Measurements from ENCODE around the gene MAPK6.

The MAPK6 gene

DNA sequence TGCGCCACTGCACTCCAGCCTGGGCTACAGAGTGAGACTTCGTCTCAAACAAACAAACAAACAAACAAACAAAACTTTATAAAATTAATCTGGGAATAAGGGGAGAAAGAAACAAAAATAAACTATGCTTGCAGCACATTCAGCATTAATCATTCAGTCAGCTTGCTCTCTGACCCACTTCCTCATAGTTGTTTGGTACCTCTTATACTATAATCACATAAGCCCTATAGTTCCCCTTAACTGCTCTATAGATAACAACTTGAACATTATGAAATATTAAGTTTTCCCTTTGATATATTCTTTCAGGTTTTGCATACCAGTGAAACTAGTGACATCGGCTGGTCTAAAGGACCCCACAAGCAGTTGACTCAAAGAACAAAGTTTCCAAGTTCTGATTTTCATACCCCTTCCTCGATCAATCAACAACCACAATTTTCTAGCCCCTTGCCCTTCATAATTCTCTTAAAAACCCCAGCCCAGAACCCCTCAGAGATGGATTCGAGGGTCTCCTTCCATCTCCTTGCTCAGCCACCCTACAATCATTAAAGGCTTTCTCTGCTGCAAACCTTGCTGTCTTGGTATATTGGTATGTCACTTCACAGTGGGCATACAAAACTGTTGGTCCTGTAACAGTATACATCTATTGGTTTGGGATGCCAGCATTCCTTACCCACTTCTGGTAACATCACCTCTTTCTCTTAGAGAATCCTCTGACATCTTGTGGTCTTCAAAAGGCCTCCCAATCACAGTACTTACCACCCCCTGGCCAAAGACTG is 67.2 kb downstream of the MAPK6 start:
- POLR2A ChIA-PET, result no interaction called here
- Histone ChIP-seq H3K4me3 (ENCODE audit: low read depth, low read length) (no peak overlapping the region), H3K9me3 (ENCODE audit: control insufficient read depth, insufficient read depth, low read depth, low read length) (no peaks in the 10 kb centered on the region), H3K27ac (ENCODE audit: extremely low read depth, low read depth, low read length) (no peak overlapping the region), H3K36me3 (ENCODE audit: control insufficient read depth in 2 of 2, insufficient read depth in 1 of 2, low read length in 2 of 2) (no peaks in the 10 kb centered on the region), H3K4me1 (ENCODE audit: control insufficient read depth, insufficient read depth, low read length) (no peaks in the 10 kb centered on the region)
- no peak for TF ChIP-seq ZNF391 (tag by site-specific recombination; IDR thresholded peaks at IDR 0.05; ENCODE audit: borderline replicate concordance, low read depth)
- TF ChIP-seq, protein P1, sequence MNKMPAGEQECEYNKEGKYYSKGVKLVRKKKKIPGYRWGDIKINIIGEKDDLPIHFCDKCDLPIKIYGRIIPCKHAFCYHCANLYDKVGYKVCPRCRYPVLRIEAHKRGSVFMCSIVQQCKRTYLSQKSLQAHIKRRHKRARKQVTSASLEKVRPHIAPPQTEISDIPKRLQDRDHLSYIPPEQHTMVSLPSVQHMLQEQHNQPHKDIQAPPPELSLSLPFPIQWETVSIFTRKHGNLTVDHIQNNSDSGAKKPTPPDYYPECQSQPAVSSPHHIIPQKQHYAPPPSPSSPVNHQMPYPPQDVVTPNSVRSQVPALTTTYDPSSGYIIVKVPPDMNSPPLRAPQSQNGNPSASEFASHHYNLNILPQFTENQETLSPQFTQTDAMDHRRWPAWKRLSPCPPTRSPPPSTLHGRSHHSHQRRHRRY (tag by site-specific recombination; IDR thresholded peaks at IDR 0.05), result no peak
- peak; percentile 80 for TF ChIP-seq SETDB1 (IDR thresholded peaks at IDR 0.05; ENCODE audit: insufficient read length, low read length)
- CTCF ChIA-PET, result no interaction called here

DNA sequence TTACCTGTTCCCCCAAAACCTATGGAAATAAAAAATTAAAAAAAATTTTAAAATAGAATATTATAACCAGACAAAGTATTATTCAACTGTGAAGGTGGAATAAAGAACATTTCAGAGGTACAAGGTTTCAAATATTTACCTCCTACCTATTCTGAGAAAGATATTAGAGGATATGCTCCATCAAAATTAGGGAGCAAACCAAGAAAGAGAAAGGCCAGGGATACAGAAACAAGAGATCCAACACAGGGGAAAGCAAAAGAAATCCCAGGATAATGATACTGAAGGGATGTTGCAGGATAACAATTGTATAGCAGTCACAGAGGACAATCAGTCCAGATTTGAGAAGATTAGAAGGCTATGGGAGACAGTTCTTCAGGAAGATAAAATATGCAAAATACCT is 71.2 kb downstream of the MAPK6 start:
- TF ChIP-seq, protein P2, sequence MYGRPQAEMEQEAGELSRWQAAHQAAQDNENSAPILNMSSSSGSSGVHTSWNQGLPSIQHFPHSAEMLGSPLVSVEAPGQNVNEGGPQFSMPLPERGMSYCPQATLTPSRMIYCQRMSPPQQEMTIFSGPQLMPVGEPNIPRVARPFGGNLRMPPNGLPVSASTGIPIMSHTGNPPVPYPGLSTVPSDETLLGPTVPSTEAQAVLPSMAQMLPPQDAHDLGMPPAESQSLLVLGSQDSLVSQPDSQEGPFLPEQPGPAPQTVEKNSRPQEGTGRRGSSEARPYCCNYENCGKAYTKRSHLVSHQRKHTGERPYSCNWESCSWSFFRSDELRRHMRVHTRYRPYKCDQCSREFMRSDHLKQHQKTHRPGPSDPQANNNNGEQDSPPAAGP (tag by site-specific recombination; IDR thresholded peaks at IDR 0.05), result no peak
- TF ChIP-seq ZNF624 (tag by site-specific recombination; IDR thresholded peaks at IDR 0.05) (peak; percentile 35; the same call in 1 of the 2 replicates), KLF9 (tag by site-specific recombination; IDR thresholded peaks at IDR 0.05; ENCODE audit: low read depth) (no peak), GFI1B (tag by site-specific recombination; IDR thresholded peaks at IDR 0.05) (no peak), ZNF37A (tag by site-specific recombination; IDR thresholded peaks at IDR 0.05) (no peak), SETDB1 (IDR thresholded peaks at IDR 0.05; ENCODE audit: insufficient read length, low read length) (peak; percentile 78), ZNF701 (tag by site-specific recombination; IDR thresholded peaks at IDR 0.05) (no peak), ZBTB20 (tag by site-specific recombination; IDR thresholded peaks at IDR 0.05) (no peak)
- H3K4me1 ChIP-seq (ENCODE audit: control insufficient read depth, insufficient read depth, low read length), result no peaks in the 10 kb centered on the region
- no peak overlapping the region for H3K4me3 ChIP-seq (ENCODE audit: low read depth, low read length)
- ChIA-PET CTCF (no interaction called here), POLR2A (no interaction called here)
- no peaks in the 10 kb centered on the region for H3K36me3 ChIP-seq (ENCODE audit: control insufficient read depth in 2 of 2, insufficient read depth in 1 of 2, low read length in 2 of 2)
- no peaks in the 10 kb centered on the region for H3K9me3 ChIP-seq (ENCODE audit: control insufficient read depth, insufficient read depth, low read depth, low read length)
- no peak overlapping the region for H3K27ac ChIP-seq (ENCODE audit: extremely low read depth, low read depth, low read length)

DNA sequence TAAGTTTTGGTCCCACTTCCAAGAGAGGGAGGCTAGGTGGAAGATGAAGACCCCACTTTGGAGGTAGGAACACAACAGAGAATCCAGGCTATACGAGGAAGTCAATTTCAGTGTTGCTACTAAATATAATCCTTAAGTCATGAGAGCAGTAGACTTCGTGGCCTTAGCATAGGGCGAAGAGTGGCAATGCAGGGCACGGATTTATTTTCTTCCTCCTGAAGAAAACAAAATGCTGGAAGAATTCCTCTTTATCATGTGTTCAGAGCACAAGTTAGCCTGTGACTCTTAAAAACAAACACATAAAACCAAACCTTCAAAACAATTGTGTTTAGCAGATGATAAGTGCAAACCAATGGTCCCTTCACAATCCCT is 74.1 kb downstream of the MAPK6 start:
- no peak overlapping the region for H3K27ac ChIP-seq (ENCODE audit: extremely low read depth, low read depth, low read length)
- H3K4me1 ChIP-seq (ENCODE audit: control insufficient read depth, insufficient read depth, low read length), result no peaks in the 10 kb centered on the region; the same call in 1 of the 2 replicates
- H3K4me3 ChIP-seq (ENCODE audit: low read depth, low read length), result no peak overlapping the region
- H3K36me3 ChIP-seq (ENCODE audit: control insufficient read depth in 2 of 2, insufficient read depth in 1 of 2, low read length in 2 of 2), result no peaks in the 10 kb centered on the region
- CTCF ChIA-PET, result no interaction called here
- TF ChIP-seq ZNF184 (tag by site-specific recombination; IDR thresholded peaks at IDR 0.05) (no peak), ZNF341 (tag by site-specific recombination; IDR thresholded peaks at IDR 0.05; ENCODE audit: low read depth) (no peak)
- no peaks in the 10 kb centered on the region for H3K9me3 ChIP-seq (ENCODE audit: control insufficient read depth, insufficient read depth, low read depth, low read length)
- POLR2A ChIA-PET, result no interaction called here

DNA sequence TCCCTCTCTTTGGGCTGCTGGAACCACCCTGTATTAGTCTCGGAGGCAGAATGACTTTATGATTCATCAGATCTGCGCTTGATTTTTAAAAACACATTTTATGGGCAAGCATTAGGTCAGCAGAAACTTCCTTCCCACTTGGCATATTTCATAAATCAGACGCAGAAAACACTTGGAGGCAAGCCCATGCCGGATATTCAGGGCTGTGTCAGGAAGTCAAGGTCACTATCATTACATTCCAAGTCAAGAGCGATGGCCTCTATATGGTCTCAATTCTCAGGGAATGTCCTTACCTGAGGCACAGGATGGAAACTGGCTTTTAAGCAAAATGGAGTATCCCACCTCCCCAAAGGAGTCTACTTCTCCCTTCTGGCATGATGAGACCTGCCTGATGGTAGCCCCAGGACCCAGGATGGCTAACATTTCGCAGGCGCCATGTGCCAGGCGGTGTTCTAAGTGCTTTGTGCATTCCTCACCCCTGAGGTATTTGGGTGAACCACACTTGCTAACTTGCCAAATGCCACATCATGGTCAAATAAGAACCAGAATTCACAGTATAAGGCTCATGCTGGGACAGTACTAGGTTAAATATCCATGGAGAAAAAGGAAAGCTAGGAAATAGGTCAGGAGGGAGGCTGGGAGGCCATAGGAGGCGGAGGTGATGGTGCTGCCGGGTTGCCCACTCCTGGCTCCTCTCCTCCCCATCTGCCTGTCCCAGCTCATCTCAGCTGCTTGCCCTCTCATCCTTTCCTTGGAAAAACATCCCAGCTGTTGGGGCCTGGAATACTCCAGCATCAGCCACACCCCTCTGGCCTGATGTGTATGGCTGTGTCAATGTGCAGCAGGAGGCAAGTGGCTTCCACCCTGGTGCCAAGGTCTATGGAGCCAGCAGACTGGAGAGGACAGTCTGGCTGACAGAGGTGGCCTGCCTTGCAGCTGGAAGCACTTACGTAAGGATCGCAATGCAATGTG is 74.8 kb downstream of the MAPK6 start:
- ChIA-PET CTCF (no interaction called here), POLR2A (no interaction called here)
- H3K9me3 ChIP-seq (ENCODE audit: control insufficient read depth, insufficient read depth, low read depth, low read length), result no peaks in the 10 kb centered on the region
- no peaks in the 10 kb centered on the region for H3K36me3 ChIP-seq (ENCODE audit: control insufficient read depth in 2 of 2, insufficient read depth in 1 of 2, low read length in 2 of 2)
- no peak overlapping the region for H3K27ac ChIP-seq (ENCODE audit: extremely low read depth, low read depth, low read length)
- H3K4me1 ChIP-seq (ENCODE audit: control insufficient read depth, insufficient read depth, low read length), result no peaks in the 10 kb centered on the region; the same call in 1 of the 2 replicates
- no peak overlapping the region for H3K4me3 ChIP-seq (ENCODE audit: low read depth, low read length)
- TF ChIP-seq ZNF248 (tag by site-specific recombination; IDR thresholded peaks at IDR 0.05) (no peak), MZF1 (tag by site-specific recombination; IDR thresholded peaks at IDR 0.05; ENCODE audit: borderline replicate concordance) (no peak), GFI1B (tag by site-specific recombination; IDR thresholded peaks at IDR 0.05) (no peak), ZNF830 (tag by site-specific recombination; IDR thresholded peaks at IDR 0.05; ENCODE audit: low read depth) (no peak), SP2 (tag by site-specific recombination; IDR thresholded peaks at IDR 0.05) (no peak), ZNF660 (tag by site-specific recombination; IDR thresholded peaks at IDR 0.05) (no peak), ZNF2 (tag by site-specific recombination; IDR thresholded peaks at IDR 0.05) (no peak)
